ENCODE results near the gene DMGDH.

DNA sequence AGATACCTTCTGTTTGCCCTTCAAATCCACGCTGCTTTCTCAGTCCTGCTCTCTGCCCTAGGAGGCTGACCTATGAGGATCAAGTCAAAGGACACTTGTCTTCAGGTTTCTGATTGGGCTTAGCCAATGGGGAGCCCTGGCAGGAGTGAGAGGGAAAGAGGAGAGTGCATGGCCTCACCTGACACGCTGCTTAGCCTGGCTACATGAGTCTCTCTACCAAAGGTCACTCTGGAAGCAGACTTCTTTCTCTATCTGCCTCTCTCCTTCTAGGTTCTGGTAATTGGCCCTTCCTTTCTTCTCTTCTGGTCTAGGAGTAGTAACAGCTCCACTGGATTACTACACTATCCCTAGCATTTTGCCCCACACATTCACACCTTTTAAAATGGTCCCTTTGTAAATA is 97.5 kb downstream of the DMGDH start:
- no peak for TF ChIP-seq POLR2A (IDR thresholded peaks at IDR 0.05; ENCODE audit: low read depth, low read length)
- TF ChIP-seq, protein P1, sequence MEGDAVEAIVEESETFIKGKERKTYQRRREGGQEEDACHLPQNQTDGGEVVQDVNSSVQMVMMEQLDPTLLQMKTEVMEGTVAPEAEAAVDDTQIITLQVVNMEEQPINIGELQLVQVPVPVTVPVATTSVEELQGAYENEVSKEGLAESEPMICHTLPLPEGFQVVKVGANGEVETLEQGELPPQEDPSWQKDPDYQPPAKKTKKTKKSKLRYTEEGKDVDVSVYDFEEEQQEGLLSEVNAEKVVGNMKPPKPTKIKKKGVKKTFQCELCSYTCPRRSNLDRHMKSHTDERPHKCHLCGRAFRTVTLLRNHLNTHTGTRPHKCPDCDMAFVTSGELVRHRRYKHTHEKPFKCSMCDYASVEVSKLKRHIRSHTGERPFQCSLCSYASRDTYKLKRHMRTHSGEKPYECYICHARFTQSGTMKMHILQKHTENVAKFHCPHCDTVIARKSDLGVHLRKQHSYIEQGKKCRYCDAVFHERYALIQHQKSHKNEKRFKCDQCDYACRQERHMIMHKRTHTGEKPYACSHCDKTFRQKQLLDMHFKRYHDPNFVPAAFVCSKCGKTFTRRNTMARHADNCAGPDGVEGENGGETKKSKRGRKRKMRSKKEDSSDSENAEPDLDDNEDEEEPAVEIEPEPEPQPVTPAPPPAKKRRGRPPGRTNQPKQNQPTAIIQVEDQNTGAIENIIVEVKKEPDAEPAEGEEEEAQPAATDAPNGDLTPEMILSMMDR (conservative IDR thresholded peaks at IDR 0.05; ENCODE audit: low read depth, low read length) = no peak
